IMR-90 (cell line): ENCODE data around the gene NINJ2.

ENCODE experiments used
- BHLHE40 ChIP-seq: fragments of 150-350 bp; IDR thresholded peaks from 2 replicates; pipeline ENCODE4 v1.6.1; 2016; ENCODE audit warnings: mild to moderate bottlenecking, low read depth, low read length
- CTCF ChIP-seq: conservative IDR thresholded peaks from 2 replicates; pipeline ENCODE4 v1.5.1; 2012; ENCODE audit warnings: mild to moderate bottlenecking, low read depth, low read length, improper control_type of control experiment
- POLR2A ChIP-seq: IDR thresholded peaks from 2 replicates; pipeline ENCODE4 v1.6.1; 2012; ENCODE audit warnings: mild to moderate bottlenecking, low read depth, low read length
- RAD21 ChIP-seq: IDR thresholded peaks from 2 replicates; pipeline ENCODE4 v1.6.1; 2012; ENCODE audit warnings: low read length, improper control_type of control experiment
- RFX5 ChIP-seq: IDR thresholded peaks from 2 replicates; pipeline ENCODE4 v1.8.0; 2012; ENCODE audit warnings: low read depth, mild to moderate bottlenecking, low read length, moderate library complexity

- TF ChIP-seq CTCF (no peak), RFX5 (no peak), RAD21 (no peak), POLR2A (no peak), BHLHE40 (no peak)
Measured at GRCh38 chr12:531951-532585, 131.2 kb downstream of the NINJ2 start.
